HG03139 (cell line): ENCODE results near the gene ERG.

Experiments
- ATAC-seq: cut with Tn5 transposase; IDR thresholded peaks from one replicate; pipeline ENCODE4 v1.9.1; 2021; ENCODE audit not compliant: unreplicated experiment

The ERG gene

DNA sequence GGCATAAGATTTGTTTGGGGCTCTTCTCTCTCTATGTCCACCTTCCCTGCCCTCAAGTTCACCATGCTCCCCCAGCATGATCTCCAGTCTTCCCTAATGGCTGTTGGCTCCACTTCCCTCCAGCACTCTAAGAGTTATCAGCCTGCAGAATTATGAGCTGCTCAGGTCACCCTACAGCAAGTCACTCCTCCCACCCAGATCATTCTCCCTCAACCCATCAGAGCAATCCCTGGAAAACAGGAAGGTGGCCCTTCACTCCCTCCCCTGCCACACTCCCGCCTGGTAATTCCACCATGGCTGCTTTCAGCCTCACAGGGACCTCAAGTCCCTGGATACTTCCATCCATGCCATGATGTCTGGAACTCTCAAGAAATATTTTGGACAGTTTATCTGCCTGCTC lies 137.0 kb downstream of the ERG start:
- ATAC-seq, result no peak

DNA sequence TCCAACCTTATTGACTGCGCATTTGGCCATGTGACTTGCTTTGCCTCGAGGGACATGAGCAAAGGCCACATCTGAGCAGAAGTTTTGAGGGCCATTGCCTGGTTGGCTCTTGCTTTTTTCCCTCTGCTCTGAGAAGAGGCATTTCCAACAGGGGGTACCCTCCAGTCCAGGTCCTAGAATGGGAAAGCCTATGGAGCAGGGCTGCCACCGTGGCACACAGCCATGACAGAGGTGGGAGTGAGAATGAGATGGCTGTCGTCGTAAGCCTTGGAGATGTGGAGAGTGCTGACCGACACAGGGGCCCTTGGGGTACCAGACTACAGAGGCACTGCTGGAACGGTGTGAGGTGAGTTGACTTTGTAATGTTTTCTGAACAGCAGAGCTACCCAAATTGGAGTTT lies 138.4 kb downstream of the ERG start:
- no peak for ATAC-seq

DNA sequence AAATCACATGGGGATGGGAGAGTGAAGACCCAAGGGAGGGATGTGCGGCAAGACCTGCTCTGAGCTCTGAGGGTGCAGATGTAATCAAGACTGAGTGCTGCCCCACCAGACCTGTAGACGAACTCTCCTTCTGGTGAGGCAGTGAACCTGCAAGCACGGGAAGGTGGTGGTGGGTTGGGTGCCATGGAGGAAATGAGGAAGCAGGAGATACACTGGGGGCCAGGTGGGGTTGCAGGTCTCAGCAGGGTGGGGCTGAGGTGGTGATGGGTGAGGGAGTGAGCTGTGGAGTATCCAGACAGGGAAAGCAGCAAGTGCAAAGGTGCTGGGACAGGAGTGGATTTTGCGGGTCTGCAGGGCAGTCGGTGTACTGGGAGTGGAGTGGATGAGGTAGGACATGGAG lies 139.2 kb downstream of the ERG start:
- no peak for ATAC-seq

DNA sequence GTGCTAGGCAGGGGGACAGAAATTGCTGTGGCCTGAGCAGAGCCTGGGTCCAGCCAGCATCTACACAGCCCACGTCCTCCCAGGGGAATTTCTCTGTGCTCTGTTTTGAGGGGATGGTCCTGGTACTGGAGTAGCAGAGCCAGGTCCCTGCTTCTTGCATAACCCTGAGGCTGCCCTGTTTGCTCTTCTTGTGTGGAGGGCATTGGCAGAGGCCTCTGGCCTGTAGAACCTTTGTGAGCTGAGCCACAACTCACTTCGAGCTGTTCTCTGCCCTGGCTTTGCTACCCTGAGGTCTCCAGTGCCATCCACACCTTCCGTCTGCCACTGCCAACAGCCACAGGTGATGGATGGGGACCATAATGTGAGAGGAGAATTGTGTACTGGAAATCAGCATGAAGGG lies 139.6 kb downstream of the ERG start:
- no peak for ATAC-seq

GRCh38 chr21:38358098-38358497 lies 140.2 kb downstream of the ERG start:
- ATAC-seq, result no peak

- ATAC-seq, result no peak
Measured at GRCh38 chr21:38356883-38357625, 141.2 kb downstream of the ERG start.

- ATAC-seq, result peak; percentile 70
Measured at GRCh38 chr21:38355992-38356781, 142.1 kb downstream of the ERG start.

DNA sequence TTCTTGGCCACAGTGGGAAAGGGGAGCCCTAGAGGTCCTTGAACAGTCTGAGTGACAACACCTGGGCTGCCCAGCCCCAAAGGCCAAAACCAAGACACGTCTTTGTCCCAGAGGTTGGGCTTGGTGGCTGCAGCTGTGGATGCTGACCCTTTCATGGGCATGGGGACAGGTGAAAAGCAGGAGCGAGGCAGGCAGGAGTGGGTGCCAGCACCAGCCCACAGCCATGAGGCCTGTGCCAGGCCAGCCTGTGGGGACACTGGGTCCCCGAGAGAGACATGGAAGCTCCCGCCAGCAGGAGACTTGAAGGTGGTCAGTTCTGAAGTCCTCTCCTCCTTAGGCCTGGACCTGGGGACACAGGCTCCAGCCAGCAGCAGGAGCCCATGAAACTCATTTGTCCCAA lies 142.9 kb downstream of the ERG start:
- no peak for ATAC-seq

GRCh38 chr21:38354746-38355145 lies 143.5 kb downstream of the ERG start:
- ATAC-seq, result no peak

DNA sequence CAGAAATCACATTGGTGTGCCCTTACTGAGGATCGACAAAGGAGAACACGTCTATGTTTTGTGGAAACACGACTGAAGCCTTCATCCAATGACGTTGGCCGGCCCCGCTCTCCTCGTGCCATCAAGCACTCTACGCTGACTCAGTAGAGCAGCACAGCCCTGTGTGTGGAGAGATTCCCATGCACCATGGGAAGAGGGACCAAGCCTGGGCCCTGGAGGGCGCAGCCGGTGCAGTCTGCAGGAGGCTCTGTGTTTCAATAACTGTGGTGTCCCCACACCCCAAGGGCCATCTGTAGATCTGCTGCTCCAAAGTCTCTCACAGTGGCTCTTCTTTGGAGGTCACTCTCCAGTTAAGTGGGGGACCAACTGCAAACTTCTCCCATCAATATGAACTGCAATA lies 144.0 kb downstream of the ERG start:
- ATAC-seq, result no peak

DNA sequence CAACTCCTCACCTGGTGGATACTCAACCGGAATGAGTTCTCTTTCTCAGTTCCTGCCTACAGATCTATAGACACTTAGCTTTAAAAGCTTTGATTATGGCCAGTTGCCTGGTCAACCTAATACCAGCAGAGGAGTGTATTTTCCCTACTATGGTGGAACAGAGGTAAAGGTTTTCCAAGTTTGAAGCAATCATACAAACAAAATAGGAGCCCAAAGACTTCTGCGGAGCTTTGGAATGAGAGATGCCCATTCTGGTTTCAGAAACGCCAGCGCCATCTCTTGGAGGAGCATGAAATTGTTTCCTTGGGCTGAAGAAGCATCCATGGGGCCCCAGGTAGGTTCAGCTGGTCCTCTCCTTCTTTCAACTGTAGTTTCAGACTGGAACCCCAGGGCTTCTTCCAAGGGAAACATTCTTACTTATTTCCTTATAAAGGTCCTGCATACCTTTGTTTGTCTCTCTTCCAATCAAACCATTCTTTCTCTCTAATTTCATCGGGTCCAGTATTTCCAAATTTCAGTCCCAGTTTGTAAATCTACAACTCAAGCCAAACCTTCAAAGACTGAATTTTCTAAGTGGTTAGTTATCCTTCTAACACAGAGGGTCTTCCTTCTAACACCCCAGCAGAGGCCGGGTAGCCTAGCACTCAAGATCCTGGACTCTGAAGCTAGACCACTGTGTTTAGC lies 145.6 kb downstream of the ERG start:
- no peak for ATAC-seq

DNA sequence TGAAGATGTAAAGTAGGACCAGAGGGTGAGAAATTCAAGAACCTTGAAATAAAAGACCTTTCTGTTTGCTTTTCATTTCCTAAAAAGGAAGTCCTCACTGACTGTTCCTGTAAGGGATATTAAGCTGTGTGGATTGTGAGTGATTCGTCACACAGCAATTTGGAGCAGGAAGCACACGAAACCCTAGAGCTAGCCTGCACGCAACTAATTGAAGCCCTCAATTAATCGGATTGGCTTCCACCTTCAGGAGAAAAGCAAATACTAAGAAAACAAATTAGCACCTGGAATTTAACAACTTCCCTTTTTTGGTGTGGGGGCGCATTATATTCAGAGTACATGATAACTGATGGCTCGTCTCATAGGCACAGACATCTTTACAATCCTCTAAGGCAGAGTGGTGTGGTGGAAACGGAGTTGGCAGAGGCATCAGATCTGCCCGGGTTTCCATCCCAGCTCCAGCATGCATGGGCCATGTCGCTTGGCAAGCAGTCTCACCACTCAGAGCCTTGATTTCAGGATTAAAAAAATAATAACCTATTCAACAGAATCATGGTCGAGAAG lies 146.2 kb downstream of the ERG start:
- ATAC-seq, result no peak

GRCh38 chr21:38351176-38351959 lies 146.9 kb downstream of the ERG start:
- no peak for ATAC-seq

GRCh38 chr21:38350684-38351083 lies 147.6 kb downstream of the ERG start:
- no peak for ATAC-seq

DNA sequence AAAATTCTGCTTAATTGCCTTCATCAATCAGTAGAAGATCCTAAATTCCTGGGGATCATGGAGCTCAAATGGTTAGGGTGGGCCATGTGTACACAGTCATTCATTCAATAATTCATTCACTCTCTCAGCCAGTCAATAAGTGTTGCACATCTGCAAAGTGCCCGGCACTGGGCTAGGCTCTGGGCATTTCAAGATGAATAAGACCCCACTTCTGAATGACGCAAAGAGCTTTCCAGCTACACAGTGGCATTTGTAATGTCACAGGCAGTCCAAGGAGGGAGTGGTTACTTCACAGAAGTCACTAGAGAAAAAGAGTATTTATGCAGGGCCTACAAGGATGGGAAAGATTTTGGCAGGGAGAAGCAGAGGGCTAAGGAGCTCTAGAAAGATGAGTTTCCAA lies 148.3 kb downstream of the ERG start:
- ATAC-seq, result no peak

GRCh38 chr21:38349111-38349746 lies 149.0 kb downstream of the ERG start:
- ATAC-seq, result no peak

GRCh38 chr21:38346286-38346685 lies 152.0 kb downstream of the ERG start:
- no peak for ATAC-seq

- no peak for ATAC-seq
Measured at GRCh38 chr21:38343691-38344090, 154.6 kb downstream of the ERG start.

- no peak for ATAC-seq
Measured at GRCh38 chr21:38342739-38343138, 155.5 kb downstream of the ERG start.

DNA sequence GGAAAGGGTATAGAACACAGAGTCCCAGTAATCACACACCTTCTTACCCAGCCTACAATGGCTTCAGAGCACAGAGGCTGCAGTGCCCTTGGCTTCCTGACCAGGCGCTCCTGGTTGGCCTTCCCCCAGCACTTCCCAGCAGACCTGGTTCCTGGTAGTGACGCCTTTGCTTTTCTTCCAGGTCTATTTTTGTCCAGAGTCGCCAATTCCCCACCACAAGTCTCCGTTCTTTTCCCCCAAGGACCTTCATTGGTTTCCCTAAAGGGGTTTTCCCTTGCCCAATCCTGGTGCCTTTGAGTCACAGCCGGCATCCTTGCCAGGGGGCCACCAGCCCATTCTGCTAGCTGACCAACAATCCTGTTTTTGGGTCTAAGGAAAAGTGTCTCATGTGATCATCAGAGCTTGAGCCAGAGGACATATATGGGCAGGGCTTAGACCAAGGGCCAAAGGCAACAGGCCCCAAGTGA lies 156.7 kb downstream of the ERG start:
- no peak for ATAC-seq
